ENCODE results near the gene SERPINI1.

Gene SERPINI1

DNA sequence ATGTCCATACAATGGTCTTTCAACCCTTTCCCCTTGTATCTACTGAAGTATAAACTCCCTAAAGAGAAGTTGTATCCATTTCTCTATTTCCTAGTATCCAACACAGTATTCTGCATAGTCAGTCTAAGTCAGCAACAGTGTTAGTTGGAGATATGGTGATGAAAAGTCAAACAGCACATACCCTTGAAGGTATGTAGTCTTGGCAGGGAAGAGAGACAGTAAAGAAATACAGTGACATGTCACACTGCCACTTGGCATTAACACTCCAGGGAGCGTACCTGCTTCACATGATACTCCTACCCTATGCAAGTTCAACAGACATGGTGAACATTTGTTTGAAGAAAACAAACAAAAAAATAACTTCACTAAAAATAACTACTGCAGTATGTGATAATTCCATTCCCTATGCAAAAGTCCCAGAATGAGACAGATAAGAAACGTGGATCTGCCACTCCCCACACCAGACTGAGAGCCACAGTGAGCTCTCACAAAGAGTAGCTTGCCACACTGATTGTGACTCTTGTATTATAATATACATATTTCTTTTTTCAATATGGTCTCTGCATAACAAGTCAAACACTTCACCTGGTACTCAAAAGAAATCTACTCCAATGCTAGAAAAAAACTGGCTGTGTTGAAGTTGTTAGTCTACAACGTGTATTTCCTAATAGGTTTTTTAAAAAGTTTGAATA, 6.7 kb upstream of the SERPINI1 start:
- H3K36me3 Mint-ChIP-seq, result no peaks in the 10 kb centered on the region
- no peak overlapping the region for H3K4me3 Mint-ChIP-seq
- H3K9me3 Mint-ChIP-seq (ENCODE audit: low read depth), result no peaks in the 10 kb centered on the region
- no peak overlapping the region for H3K27ac Mint-ChIP-seq
- peaks cover 63% of the 10 kb centered on the region for H3K4me1 Mint-ChIP-seq (ENCODE audit: low read depth)
- H3K27me3 Mint-ChIP-seq, result no peaks in the 10 kb centered on the region

DNA sequence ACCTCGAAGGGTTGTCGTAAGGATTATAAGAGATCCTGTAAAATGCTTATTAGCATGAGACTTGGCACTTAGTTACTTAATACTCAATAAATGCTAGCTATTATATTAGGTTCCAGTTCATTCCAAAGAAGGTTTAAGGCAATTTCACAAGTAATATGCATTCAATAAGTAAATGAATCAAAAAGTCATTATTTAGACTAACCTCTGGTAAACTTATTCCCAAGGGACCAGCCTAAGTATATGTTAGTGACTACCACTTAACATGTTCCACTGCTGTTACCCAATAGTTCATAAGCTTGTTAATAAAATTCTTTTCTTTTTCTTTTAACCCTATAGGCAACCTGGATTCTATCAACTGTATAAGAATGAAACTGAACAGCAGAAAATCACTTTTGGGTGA, 5.9 kb upstream of the SERPINI1 start:
- no peaks in the 10 kb centered on the region for H3K27me3 Mint-ChIP-seq
- no peaks in the 10 kb centered on the region for H3K9me3 Mint-ChIP-seq (ENCODE audit: low read depth)
- H3K36me3 Mint-ChIP-seq, result no peaks in the 10 kb centered on the region
- no peak overlapping the region for H3K27ac Mint-ChIP-seq
- peaks cover 55% of the 10 kb centered on the region for H3K4me1 Mint-ChIP-seq (ENCODE audit: low read depth)
- no peak overlapping the region for H3K4me3 Mint-ChIP-seq

DNA sequence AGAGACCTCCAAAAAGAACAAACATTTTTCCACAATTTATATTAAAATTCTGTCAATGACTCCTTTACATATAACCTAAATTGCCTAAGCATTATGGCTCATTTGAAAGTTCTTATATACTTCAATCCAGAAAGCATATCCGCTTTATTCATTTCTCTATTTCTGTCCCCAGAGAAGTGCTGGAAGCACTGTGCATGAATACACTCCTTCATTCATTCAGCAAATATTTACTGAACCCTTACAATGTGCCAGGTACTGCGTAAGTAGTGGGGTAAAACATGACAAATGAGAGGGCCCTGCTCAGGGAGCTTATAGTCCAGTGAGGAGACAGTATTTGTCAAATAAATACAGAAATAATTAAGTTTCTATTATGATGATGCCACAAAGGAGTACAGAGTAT, 4.1 kb upstream of the SERPINI1 start:
- Mint-ChIP-seq H3K27ac (no peak overlapping the region), H3K27me3 (no peaks in the 10 kb centered on the region), H3K36me3 (no peaks in the 10 kb centered on the region), H3K4me3 (no peak overlapping the region), H3K4me1 (ENCODE audit: low read depth) (peaks cover 43% of the 10 kb centered on the region), H3K9me3 (ENCODE audit: low read depth) (no peaks in the 10 kb centered on the region)

DNA sequence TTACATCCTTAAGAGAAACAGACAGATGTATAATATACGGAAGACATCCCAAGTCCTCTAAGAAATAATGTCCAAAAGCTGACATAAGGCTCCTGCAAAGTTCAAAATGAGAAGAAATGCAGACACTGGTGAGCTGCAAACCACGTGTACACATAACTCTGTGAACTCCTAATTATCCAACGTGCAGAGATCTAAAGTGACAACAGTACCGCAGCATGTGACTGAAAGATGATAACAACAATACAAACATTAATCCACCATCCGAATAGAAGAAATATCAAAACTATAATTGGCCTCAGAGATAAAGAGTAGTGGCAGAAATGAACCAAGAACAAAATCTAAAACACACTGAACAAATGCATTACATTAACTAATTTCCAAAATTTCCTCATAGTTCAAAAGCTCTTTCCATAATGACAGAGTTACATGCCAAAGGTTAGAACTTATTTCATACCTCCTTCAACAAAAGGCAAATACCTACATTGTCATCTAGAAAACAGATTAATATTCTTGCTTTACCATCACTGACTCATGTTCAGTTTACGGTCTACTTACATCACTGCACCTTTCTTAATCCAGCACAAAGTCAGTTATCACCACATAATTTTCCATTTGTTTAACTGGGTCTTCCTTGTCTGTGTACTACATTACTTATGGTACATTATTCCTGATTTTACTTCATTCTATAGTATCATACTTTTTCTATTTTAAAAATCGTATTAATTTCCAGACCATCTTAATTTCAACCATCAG, 3.0 kb upstream of the SERPINI1 start:
- no peaks in the 10 kb centered on the region for H3K9me3 Mint-ChIP-seq (ENCODE audit: low read depth)
- H3K27ac Mint-ChIP-seq, result peak overlapping the region; percentile 5
- H3K4me1 Mint-ChIP-seq (ENCODE audit: low read depth), result peaks cover 32% of the 10 kb centered on the region
- H3K27me3 Mint-ChIP-seq, result no peaks in the 10 kb centered on the region
- H3K36me3 Mint-ChIP-seq, result no peaks in the 10 kb centered on the region
- no peak overlapping the region for H3K4me3 Mint-ChIP-seq

DNA sequence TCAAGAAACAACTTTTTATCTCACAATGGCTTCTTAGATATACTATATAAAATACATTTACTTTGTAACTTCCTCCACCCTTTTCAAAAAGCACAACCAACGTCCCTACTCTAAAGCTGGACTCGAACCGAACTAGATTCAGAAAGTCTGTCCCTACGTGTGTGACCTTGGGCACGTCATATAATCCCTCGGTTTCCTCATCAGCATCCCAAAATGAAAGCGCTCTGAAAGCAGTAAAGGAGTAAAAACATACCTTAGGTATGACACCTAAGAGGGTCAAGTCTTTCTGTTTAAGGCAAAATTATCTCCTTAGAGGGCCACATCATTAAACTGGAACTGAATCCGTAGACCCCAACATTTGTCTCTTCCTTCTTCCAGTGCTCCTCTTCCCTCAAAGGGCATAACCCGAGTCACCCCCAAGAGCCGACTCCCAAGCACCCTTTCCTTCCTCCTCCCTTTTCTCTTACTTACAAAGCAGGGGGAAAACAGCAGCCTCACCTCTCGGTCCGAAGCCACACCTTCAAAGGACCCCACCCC, 1.5 kb upstream of the SERPINI1 start:
- no peaks in the 10 kb centered on the region for H3K9me3 Mint-ChIP-seq (ENCODE audit: low read depth)
- peaks cover 23% of the 10 kb centered on the region for H3K4me1 Mint-ChIP-seq (ENCODE audit: low read depth)
- no peak overlapping the region for H3K4me3 Mint-ChIP-seq
- H3K36me3 Mint-ChIP-seq, result no peaks in the 10 kb centered on the region
- no peaks in the 10 kb centered on the region for H3K27me3 Mint-ChIP-seq
- H3K27ac Mint-ChIP-seq, result no peak overlapping the region

DNA sequence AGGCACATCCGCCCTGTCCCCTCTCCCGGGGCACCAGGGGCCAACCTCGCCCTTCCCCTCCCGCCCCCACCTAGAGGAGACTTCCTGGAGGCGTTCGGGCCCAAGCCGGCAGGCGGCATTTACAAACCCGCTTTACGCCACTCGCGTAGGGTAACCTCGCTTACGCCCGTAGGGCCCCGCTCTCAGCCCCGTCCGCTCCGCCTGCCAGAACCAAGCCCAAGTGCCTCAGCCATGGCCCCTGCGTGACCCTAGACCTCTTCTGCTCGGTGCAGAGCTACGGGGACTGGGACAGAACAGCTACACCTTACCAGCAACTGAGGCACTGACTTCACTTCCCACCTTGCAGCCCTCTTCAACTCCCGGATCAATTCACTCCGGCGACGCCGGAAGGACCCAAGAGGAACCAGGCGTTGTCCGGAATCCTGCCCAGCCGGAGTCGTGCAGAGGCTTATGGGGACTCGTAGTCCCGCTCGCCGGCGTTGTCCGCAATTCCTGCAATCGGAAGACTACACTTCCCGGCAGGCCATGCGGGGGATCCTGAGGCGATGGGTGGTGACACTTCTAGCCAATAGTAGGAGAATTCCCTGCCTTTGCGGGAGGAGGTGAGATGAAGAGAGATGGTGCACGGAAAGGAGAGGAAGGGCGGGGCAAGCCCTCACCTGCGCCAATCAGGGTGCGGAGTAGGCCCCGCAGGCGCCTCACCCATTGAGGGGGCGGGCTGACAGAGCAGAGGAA, 856 bp upstream of the SERPINI1 start, which contains the start of gene PDCD10:
PDCD10 (minus strand) TSS at position 395 of the 735 bp plus-strand sequence. CDS start 14,735 bp downstream, outside the sequence.
- Mint-ChIP-seq H3K27me3 (no peaks in the 10 kb centered on the region), H3K4me1 (ENCODE audit: low read depth) (peaks cover 17% of the 10 kb centered on the region), H3K4me3 (no peak within 1 kb of the TSS), H3K9me3 (ENCODE audit: low read depth) (no peaks in the 10 kb centered on the region), H3K27ac (no peak within 1 kb of the TSS), H3K36me3 (no peaks in the 10 kb centered on the region)

DNA sequence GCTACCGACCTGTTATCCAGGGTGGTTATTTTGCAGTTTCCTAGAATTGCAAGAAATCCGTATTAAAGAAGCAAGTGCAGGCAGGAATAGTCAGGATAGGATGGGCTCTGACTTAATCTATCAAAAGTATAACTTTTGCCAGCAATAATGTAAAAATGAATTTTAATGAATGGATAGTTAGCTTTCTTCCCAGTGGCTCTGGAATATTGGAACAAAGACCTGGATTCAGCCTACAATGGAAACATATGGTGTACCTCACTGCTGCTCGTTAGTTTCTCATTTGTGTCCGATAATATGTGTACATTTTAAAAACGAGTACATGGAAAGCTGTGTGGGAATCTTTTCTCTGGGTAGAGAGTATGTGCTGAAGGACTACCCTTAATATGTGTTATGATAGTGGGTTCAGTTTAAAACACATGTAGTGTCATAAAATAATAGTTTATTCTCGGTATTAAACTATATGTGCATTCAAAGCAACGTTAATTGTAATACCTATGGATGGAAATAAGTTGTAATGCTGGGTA, 805 bp downstream of the SERPINI1 start:
- Mint-ChIP-seq H3K4me1 (ENCODE audit: low read depth) (peaks cover 15% of the 10 kb centered on the region), H3K4me3 (no peak overlapping the region), H3K27me3 (no peaks in the 10 kb centered on the region), H3K36me3 (no peaks in the 10 kb centered on the region), H3K9me3 (ENCODE audit: low read depth) (no peaks in the 10 kb centered on the region), H3K27ac (no peak overlapping the region)

DNA sequence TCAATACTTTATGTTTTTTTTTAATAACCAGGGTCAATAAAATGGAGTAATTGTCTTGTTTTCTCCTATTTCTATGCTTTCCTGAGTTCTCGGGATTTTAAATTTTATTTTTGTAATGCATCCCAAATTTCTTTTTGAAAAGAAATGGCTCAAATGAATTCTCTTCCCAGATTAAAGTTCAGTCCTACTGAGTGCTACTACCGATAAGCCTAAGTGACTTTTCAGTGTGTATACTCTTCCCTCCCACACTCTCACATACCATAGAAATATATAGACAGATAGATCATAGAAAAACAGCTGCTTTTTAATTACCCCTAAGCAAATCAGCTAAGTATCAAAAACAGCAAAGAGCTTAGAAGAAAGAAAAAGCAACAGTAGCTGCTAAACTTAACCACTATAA, 1.5 kb downstream of the SERPINI1 start:
- no peaks in the 10 kb centered on the region for H3K36me3 Mint-ChIP-seq
- H3K9me3 Mint-ChIP-seq (ENCODE audit: low read depth), result no peaks in the 10 kb centered on the region
- H3K4me1 Mint-ChIP-seq (ENCODE audit: low read depth), result peaks cover 15% of the 10 kb centered on the region
- H3K27ac Mint-ChIP-seq, result no peak overlapping the region
- H3K27me3 Mint-ChIP-seq, result no peaks in the 10 kb centered on the region
- H3K4me3 Mint-ChIP-seq, result peak overlapping the region; percentile 9

DNA sequence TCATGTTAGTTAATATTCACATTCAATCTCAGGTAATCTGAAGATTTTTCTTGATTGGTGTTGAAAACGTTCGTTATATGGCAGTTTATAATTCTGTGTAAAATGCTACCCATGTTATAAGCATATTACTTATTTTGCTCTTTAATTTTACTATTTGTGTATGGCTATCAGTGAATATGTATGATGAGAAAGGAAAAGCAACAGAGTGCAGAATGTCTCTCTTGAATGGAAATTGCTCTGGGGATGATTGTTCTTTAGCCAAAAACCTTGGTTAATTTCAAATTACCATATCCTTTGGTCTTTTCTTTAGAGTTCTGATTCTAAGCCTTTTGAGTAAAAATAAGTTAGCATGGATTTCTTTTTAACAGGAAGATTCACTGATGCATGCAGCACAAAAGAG, 2.5 kb downstream of the SERPINI1 start:
- Mint-ChIP-seq H3K27me3 (no peaks in the 10 kb centered on the region), H3K27ac (no peak overlapping the region), H3K4me3 (no peak overlapping the region), H3K9me3 (ENCODE audit: low read depth) (no peaks in the 10 kb centered on the region), H3K36me3 (no peaks in the 10 kb centered on the region), H3K4me1 (ENCODE audit: low read depth) (peaks cover 15% of the 10 kb centered on the region)

DNA sequence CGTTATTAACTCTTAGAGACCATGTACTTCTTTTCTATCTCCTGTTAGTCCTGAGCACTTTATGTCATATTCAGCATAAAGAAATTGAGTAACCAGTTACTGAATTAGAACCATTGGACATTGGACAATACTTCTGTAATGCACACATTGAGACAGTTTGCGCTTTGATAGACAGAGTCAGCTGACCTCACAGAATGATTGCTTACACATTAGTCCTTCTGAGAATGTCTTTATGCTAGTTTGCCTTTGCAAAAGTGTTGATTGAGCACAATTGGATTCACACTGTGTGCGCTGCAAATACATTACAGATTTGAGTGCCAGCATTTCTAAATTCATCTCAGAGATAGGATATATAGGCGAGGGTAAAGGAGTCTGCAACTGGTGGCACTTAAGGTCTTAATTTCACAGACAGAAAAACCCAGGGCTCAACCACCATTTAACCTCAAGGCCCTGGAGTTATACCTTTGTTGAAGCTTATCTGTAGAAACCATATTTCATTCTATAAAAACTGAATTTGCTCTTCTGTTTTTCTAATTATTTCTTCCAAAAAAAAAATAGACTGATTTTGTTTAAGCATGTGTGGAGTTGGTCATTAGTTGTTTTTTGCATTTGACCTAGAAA, 3.8 kb downstream of the SERPINI1 start:
- Mint-ChIP-seq H3K4me1 (ENCODE audit: low read depth) (peaks cover 17% of the 10 kb centered on the region), H3K9me3 (ENCODE audit: low read depth) (no peaks in the 10 kb centered on the region), H3K27me3 (no peaks in the 10 kb centered on the region), H3K27ac (no peak overlapping the region), H3K4me3 (no peak overlapping the region), H3K36me3 (no peaks in the 10 kb centered on the region)

DNA sequence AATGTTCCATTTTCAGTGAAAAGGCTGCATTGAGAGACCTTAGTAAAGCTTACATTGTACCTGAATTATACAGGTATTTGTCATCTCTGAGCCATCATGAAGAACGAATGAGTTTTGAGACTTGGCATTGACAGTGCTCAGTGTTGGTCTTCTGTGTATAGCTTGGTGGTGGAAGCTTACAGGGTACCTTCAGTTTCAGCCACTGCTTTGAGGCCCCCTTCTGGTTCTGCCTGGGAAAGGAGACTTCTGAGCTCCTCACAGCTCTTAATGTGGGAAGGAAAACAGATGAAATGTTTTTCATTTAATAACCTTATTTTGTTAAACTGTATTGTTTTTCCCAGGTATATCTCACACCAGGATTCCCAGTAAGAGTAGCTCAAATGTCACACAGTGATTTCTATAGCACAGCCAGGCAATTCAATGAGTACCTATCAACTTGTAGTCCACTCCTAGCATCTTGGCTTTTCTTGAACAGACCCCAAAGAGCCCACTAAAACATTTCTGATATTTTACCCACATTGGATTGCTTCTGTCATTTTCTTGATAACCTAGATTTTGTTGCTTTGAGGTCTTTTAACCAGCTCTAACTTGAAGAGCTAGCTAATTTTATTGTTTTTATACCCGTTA, 5.6 kb downstream of the SERPINI1 start:
- peaks cover 17% of the 10 kb centered on the region for H3K4me1 Mint-ChIP-seq (ENCODE audit: low read depth)
- no peaks in the 10 kb centered on the region for H3K27me3 Mint-ChIP-seq
- H3K27ac Mint-ChIP-seq, result no peak overlapping the region
- no peak overlapping the region for H3K4me3 Mint-ChIP-seq
- H3K36me3 Mint-ChIP-seq, result no peaks in the 10 kb centered on the region
- H3K9me3 Mint-ChIP-seq (ENCODE audit: low read depth), result no peaks in the 10 kb centered on the region

DNA sequence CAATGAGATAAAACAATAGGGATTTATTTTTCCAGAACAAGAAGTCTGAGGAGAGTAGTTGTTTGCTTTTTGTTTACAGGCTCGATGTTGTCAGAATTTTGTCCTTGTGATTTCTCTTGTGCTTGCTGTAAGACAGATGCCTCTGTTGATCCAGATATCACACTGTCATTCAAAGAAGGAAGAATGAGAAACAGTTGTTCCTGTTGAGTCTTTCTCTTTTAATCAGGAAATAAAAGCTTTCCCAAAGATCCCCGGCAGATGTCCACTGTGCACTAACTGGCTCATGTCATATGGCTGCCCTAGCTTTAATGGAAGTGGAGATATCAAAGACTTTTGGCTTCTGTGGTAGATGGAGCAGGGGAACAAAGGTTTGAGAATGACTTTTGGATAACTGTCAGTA, 6.8 kb downstream of the SERPINI1 start:
- no peaks in the 10 kb centered on the region for H3K9me3 Mint-ChIP-seq (ENCODE audit: low read depth)
- H3K27me3 Mint-ChIP-seq, result no peaks in the 10 kb centered on the region
- H3K27ac Mint-ChIP-seq, result no peak overlapping the region
- no peak overlapping the region for H3K4me3 Mint-ChIP-seq
- H3K36me3 Mint-ChIP-seq, result no peaks in the 10 kb centered on the region
- H3K4me1 Mint-ChIP-seq (ENCODE audit: low read depth), result peaks cover 17% of the 10 kb centered on the region

DNA sequence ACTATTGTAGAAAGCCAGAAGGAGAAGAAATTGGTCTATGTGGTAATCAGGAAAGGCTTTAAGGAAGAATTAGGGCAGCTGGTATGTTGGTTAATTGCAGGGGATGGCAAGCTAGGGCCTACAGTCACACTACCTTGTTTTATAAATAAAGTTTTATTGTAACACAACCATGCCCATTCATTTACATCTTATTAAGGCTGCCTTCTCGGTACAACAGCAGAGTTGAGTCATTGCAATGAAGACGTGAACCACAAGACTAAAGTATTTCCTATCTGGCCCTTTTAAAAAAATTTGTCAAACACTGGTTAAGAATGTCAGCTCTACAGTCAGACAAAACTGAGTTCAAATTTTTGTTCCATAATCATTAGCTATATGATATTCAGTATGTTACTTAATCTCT, 8.3 kb downstream of the SERPINI1 start:
- Mint-ChIP-seq H3K36me3 (no peaks in the 10 kb centered on the region), H3K4me3 (no peak overlapping the region), H3K9me3 (ENCODE audit: low read depth) (no peaks in the 10 kb centered on the region), H3K4me1 (ENCODE audit: low read depth) (peaks cover 12% of the 10 kb centered on the region), H3K27ac (no peak overlapping the region), H3K27me3 (no peaks in the 10 kb centered on the region)

DNA sequence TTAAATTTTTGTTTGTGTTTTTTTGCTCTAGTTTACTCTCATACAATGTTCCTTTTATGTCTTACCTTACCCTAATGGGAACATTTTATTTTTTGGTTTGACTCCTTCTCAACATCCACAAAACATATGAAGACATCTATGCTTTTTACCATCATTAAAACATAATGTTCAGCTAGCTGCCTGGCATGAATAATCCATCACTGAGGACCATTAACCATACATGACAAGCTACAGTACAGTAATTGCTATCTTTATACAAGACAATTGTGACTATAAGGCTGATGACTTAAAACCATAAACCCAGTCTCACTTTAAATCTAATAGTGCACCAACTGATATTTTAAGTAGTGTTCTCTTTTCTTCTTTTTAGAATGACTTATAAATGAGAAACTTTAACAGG, 13.7 kb downstream of the SERPINI1 start:
- no peaks in the 10 kb centered on the region for H3K36me3 Mint-ChIP-seq
- H3K27me3 Mint-ChIP-seq, result no peaks in the 10 kb centered on the region
- no peak overlapping the region for H3K4me3 Mint-ChIP-seq
- H3K9me3 Mint-ChIP-seq (ENCODE audit: low read depth), result no peaks in the 10 kb centered on the region
- H3K4me1 Mint-ChIP-seq (ENCODE audit: low read depth), result peaks cover 7% of the 10 kb centered on the region
- no peak overlapping the region for H3K27ac Mint-ChIP-seq
